NCI-H187 (cell line): ENCODE measurements around the gene PNPLA2.

Experiments used
- DNase-seq, 2 experiments: peaks; one replicate each; lab custom pipeline; 2025; lab: John Stamatoyannopoulos, UW

The PNPLA2 gene, protein sequence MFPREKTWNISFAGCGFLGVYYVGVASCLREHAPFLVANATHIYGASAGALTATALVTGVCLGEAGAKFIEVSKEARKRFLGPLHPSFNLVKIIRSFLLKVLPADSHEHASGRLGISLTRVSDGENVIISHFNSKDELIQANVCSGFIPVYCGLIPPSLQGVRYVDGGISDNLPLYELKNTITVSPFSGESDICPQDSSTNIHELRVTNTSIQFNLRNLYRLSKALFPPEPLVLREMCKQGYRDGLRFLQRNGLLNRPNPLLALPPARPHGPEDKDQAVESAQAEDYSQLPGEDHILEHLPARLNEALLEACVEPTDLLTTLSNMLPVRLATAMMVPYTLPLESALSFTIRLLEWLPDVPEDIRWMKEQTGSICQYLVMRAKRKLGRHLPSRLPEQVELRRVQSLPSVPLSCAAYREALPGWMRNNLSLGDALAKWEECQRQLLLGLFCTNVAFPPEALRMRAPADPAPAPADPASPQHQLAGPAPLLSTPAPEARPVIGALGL

DNA sequence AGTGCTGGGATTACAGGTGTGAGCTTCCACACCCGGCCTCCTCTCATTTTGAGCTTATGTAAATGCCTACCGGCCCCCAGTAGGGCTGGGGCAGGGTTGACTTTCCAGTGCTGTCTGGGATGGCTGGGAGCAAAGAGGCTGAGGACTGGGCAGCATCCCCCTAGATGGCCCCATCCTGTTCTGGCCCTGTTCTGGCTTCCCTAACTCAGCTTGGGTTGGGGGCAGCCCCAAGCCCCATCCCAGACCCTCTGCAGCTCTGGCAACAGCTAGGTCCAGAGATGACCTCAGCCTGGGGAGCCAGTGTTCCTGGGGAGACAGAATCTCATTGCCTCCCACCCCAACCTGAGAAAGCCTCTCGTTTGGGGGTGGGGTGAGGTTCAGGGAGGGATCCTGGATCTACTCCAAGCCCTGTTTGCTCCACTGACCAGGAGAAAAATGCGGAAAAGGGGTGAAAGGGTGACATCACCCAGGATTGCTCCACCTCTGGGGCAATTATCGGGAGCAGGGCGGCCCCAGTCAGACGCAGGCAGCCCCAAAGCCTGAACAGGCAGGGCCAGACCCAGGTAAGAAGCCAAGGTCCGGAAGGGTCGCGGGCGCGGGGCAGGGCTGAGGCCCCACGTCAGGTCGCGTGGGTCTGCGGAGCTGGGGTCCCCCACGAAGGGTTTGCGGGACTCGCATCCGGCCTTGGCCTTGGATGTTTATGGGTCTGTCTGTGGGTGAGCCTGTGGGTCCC is at the start of gene PNPLA2:
Gene PNPLA2 (plus strand): TSS at position 519 of the 733 bp plus-strand sequence. CDS start 805 bp downstream, outside the sequence.
- DNase-seq, result no peak

DNA sequence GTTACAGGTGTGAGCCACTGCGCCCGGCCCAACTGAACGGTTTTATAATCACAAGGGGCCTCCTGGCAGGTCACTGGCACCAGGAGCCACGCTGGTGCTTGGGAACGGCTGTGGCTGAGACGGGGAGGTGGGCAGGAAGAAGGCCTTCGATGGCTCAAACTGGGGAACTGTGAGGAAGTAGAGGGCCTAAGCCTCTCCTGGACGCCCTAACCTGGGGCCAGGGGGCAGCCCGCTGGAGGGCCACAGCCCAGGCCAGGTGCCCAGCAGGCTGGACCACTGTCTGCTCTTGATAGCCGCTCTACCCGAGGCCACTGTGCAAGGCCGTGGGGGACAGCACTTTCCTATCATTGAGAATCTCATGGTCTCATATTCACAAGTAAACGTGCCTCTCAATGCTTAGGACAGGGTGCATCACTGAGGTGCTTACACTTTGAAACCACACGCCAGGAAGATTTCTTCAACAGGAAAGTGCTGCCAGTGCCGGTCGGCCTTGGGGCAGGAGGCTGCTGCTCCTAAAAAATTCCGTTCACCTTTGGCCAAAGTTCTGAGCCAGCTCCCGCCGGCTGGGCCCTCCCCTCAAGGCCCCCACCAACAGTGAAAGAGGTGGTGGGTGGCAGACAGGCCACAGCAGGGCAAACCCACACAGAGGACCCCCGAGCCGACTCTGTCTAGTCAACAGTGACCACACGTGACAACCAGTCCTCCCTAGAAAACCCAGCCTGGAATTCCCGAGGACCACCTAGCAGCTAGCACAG is 48.6 kb upstream of the PNPLA2 start:
- no peak for DNase-seq

DNA sequence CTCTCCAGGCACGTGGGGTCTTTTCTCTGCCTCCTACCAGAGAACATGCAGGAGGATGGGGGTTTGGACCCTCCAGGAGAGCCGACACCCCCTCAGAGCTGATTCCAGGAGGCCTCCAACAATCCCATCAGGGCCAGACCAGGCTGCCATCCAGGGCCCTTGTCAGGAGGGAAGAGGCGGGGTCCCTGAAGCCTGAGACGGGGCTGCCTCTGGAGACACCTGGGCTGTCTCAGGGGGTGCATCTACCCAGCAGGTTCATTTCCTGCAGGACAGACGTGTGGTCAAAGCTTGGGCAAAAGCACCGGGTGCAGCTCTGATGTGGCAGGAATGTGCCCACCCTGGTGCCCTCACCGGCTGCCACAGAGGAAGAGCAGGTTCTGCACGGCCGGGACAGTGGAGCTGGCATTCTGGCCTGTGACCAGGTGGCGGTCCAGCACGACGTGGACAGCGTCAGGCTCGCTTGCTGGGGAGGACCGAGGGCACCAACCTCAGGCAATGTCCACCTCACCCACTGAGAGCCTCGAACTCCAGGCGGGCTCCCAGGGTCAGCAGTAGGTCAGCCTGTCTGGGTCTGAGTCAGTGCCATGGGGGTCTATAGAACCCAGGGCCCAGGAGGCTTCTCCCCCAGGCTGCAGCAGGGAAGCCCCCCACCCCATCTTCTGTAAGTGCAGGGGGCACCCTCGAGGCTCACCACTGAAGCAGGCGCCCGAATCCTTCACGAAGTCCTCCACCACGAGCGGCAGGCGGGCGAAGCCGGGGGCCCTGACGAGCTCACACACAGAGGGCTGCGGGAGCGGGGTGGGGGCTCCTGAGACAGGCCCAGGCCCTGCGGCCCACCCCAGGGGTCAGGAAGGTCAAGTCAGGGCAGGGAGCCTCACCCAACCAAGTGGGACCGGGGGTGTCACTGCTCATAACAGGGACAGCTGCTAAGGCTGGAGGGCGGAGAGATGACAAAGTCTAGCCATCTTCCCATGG is 47.8 kb upstream of the PNPLA2 start:
- DNase-seq, result no peak

DNA sequence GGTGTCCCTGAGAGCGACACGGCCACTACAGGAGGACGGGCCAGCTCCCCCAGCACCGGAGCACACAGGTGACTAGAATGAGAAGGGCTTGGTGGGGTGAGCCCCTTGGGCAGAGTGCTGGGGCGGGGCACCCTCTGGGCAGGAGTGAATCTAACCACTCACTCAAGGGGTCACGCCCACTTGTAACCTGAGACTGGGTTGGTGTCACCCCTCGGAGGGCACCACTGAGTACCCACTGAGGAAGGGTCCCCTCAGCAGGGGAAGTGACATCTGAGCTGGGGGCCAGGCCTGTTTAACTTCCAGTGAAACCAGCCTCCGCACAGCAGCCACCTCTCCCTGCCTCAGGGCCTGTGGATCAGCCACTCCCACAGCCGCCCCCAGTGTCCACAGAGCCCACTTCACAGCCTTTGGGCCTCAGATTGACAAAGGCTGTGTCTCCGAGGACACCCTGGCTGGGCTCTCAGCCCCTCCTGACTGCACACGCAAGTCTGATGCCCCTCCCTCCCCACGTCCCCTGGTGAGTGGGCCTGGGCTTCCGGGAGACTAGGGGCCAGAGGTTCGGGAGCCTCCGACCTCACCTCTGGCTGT is 47.0 kb upstream of the PNPLA2 start:
- no peak for DNase-seq

DNA sequence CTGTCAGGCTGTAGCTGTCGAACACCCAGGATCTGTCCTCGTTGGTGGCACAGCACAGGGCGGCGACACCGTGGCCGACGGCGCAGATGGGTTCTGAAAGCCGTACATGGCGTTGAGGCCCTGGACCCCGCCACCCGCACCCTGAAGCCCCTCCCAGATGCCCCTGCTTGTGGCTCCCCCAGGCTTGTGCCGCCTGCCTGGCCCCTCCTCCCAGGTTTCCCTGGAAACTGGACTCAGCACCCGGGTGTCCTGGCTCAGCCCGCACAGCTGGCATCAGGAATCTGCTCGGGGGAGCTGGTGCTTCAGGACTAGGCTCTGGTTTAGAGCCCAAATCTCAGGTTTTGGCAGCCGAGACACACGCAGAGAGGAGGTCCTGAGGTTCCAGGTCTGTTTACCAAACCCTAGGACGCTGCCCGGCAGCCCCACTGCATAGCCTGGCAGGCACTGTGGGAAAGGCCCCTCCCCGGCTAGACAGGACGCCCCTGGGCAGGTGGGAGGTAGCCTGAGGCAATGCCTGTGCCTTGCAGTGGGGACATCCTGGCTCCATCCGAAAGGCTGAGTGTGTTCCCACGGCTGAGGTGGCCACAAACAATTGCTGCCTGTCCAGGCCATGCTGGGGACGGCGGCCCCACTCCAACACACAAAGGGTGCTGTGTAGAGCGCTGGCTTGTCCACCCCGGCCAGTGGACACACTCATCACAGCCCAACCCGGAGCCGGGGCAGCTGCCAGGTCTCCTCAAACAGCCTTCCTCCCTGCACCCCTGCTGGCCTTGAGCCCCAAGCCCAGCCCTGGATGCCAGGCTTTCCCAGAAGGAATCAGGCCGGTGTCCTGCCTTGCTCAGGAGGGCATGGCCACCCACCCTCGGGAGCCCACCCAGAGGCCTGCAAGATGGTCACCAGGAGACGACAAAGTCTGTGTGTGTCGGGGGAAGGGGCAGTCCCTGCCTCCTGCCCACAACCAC is 46.0 kb upstream of the PNPLA2 start:
- DNase-seq, result no peak

DNA sequence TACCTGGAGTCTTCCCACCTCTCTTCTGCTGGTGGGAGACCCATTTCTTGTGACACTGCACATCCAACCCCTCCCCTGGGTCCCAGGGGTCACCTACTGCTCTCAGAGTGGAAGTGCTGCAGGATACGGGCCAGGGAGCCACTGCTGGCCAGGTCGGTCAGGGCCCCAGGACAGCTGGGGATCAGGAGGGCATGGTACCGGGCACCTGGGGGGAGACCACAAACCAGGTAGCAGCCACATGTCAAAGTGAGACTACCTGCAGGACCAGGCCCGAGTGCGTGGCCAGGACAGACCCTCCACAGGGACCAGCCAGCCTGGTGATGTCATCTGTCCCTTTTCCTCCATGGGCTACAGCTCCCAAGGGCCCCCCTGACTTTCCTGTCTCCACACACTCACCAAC is 45.3 kb upstream of the PNPLA2 start:
- DNase-seq, result no peak

DNA sequence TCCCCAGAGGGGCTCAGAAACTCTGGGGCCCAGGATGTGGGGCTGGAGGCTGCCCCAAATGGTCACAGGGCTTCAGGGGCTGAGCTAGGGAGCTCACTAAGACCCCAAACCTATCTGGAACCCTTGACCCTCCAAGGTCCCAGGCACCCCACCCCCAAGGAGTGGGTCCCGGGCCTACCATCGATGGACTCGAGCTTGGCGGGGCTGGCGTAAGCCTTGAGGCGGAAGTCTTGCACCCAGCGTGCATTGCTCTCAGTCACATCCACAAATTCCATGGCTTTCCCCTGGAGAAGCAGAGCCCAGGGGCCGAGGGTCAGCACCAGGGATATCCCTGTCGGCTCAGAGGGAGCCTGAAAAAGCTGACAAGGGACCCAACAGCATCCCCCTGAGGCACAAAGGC is 44.9 kb upstream of the PNPLA2 start:
- DNase-seq, result no peak

DNA sequence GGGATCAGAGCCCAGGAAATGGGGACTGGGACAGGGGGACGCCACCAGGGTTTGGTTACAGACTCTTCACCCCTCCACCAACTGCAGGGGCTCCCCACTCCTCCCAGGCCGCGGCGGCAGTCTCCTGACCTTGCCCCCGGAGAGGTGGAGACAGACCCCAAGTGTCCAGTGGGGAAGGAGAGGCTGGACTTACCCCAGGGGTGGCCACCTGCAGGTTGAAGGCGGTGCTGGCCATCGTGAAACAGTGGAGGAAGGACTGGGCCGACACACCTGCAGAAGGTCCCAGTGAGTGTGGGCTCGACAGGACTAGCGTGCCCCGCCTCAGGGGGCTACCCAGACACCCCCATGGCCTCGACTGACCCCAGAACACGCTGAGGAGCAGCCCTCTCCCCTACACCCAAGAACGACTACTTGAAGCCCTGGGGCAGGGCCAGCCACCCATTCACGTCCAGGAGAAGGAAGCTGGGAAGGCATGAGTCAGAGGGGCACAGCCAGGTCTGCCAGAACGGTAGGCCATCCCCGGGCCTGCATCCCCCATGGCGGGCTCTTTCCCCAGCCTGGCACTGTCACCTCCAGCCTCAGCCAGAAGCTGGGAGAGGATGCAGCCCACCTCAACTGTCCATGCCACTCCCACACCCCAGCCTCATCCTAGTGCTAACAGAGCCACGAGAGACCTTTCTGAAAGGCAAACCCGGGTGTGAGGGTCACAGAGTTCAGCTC is 43.7 kb upstream of the PNPLA2 start:
- no peak for DNase-seq

DNA sequence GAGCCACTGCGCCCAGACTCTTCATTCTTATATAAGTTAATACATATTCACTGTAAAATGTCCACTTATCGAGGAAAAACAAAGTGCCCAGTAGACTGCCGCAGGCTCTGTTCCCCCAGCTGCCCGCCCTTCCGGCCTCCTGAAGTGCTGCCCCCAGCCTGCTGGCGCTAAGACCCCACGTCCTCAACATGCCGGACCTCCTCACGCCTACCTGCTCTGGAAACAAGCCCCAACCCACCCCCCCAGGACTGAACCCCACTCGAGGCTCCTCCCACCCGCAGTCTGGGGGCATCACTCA is 42.5 kb upstream of the PNPLA2 start:
- DNase-seq, result no peak

DNA sequence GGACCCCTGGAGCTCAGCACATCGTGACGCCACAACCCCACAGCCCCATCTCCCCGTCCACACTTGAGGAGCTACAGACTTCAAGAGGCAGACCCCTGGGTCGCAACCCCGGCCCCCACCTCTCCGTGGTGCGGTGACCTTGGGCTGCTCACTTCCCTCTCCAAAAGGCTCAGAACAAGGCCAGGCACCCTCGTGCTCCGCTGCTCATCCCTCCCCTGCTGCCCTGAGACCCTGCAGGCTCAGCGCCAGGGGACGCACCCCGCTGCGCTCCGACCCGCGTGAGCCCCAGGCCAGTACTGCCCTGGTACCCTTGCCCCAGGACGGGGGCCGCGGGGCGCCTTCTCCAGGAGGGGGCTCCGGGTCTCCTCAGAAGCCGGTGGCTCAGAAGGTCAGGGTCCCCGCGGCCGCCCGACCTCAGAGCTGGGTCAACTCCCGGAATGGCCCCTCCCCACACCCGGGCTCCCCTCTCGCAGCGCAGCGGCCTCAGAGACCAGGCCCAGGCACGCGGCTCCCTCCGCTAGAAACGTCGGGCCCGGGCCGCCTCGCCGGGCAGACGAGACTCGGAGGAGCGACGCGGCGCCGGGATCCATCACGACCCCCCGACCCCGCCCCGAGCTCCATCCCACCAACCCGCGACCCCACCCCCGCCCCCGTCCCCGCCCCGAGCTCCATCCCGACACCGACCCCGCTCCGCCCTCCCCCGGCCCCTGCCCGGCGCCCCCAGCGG is 42.0 kb upstream of the PNPLA2 start:
- no peak for DNase-seq

DNA sequence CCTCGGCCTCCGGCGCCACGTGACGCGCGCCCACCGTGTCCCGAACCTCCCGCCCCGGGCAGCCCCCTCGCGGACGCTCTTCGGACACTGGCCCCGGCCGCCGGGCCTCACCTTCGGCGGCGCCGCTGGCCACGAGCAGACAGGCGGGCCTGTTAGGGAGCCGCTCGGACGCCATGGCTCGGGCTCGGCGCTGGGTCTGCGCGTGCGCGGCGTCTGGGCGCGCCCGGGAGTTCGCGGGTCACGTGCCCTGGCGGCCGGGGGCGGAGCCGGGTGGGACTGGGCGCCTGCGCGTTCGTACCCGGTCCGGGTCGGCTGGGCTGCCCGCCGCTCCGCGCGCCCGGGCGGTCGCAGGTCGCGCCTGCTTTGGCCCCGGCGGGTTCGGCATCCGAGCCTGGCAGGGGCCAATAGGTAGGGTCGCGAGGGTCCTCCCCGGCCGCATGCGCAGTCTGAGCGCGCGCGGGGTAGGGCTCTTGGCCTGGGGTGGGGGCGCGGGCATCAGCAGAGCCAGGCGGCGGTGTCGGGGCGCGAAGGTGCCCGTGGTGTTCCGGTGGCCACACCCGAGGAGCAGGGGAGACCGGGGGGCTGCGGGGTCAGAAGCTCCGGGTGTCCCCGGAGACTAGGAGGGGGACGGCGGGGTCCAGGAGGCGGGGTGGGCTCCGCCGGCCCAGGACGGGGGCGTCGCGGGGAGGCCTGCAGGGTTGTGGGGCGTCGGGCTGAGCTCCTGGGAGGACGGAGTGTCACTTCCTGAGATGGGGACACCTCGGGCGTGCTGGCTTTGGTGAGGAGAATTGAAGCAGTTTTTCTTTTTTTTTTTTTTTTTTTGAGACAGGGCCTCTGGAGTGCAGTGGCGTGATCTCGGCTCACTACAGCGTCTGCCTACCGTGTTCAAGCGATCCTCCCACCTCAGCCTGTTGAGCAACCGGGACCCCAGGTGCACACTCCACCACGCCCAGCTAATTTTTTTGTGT is 41.1 kb upstream of the PNPLA2 start, which contains the start of gene GATD1:
Gene GATD1 (minus strand): TSS at position 200 of the 968 bp plus-strand sequence. CDS start 25 bp downstream, at position 175.
- DNase-seq, result peak; percentile 70 to 90

DNA sequence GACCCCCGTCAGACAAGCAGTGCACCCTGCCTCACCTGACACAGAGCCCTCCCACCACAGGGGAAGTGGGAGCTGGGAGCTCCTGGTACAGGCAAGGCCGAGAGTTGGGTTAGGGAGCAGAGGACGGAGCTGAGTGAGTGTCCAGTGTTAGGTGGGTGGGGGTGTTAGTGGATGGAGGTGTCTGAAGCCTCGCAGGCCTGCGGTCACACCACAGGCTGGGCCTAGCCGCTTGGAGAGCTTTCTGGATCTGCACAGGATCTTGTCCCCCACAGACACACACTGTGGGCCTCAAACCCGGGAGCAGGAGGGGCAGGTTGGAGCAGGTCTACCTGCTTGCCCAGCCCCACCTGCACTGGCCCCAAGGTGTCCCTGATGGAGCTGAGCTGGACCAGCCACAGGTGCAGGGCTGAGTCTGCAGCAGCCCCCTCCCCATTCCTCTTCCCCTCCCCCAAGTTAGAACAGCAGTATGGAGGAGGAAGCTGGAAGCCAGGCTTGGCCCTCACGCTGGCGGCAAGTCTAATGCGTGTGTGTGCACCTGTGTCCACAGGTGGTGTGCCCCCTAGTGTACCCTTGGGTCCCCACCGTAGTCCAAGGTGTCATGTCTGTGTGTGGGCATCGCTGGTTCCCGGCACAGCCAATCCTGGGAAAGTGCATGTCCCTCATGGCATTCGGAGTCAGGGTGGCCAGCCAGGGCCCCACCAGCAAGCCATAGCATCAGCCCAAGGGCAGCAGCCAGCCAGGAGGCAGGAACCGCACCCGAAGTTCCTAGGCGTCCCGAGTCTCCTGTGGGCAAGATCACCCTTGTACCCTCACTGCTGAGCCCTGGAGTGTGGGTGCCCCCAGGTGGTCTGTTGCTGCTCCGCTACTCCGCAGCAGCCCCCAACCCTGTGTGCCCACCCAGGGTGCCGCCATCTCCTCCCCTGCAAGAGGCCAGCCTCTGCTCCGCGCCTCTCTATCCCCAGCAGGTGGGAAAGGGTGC is 39.4 kb upstream of the PNPLA2 start:
- no peak for DNase-seq

DNA sequence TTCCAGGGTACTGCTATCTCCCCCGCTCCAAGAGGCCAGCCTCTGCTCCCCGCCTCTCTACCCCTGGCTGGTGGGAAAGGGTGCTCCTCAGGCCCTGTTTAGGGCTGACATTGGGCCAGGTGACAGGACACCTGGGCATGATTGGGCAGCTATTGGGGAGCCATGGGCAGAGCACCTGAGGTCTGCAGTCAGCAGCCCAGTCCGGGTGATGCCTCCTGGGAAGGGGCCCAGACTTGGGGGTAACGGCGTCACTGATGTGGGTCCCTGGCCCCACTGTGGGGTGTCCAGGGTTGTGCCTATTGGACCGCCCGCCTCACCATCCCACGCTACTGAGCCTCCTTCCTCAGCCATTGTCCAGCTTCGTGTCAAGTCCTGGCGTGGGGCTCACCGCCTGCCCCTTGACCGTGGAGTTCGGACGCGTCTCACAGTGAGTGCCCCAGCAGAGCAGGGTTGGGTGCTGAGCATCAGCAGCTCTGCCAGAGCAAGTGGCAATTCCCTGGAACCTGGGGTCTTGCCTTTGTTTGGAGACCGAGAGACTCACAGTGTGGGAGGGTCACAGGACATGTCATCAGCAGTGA is 38.7 kb upstream of the PNPLA2 start:
- no peak for DNase-seq

DNA sequence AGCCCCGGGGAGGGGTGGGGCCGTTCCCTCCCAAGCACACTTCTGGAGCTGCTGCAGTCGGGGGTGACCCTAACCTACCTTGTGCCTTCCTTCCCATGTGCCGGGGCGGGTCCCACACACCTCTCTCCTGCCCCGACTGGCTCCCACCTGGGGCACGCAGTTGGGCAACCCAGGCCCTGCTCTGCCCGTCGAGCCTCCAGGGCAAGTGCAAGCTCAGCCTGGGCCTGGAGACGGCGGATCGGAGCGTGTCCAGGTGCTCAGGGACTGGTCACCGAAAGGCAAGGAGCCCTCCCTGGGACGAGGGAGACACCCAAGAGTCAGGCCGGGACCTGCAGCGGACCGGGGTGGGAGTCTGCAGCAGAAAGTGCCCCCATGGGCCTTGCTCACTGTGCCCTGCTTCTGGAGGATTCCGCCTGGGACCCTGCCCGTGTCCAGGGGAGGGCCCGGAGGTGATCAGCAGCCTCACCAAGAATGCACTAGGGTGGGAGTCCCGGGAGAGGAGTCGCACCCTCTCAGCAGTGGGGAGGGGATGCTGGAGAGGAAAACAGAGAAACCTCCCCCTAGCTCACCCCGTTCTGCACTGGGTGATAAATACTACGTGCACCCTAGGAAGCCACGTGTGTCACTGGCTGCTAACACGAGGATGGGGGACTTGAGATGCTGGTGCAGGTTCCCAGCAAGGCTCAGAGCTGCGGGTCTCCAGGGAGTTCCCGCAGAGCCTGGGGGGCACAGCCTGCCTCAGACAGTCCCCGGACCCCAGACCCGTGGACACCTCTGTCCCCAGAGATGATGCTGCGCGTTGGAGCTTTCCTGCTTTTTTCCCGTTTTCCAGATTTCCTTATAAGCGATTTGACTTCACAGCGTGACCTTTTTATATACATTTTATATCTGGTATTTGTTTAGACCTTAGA is 36.2 kb upstream of the PNPLA2 start:
- DNase-seq, result no peak
